Measurements from ENCODE around the gene OTULINL. TPM values are rescaled to one million over a fixed set of nuclear protein-coding genes. Genes with fewer than 3 reads are reported as not detected.

OTULINL gene
- total and polyA plus RNA-seq, 2 of the 8 experiments (the other 6 are each of a cell fraction or from before 2014, with no cell fraction given) = 3.1 to 8.3 TPM

DNA sequence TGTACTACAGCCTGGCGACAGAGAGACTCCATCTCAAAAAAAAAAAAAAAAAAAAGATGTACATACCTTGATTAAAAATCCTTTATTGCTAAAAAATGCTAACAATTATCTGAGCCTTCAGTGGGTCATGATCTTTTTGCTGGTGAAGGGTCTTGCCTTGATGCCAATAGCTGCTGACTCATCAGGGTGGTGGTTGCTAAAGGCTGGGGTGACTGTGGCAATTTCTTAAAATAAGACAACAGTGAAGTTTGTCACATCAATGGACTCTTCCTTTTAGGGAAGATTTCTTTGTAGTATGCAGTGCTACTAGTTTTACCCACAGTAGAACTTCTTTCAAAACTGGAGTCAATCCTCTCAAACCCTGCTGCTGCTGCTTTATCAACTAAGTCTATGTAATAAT lies 33.9 kb upstream of the OTULINL start (continued):
- TF ChIP-seq, protein P1, sequence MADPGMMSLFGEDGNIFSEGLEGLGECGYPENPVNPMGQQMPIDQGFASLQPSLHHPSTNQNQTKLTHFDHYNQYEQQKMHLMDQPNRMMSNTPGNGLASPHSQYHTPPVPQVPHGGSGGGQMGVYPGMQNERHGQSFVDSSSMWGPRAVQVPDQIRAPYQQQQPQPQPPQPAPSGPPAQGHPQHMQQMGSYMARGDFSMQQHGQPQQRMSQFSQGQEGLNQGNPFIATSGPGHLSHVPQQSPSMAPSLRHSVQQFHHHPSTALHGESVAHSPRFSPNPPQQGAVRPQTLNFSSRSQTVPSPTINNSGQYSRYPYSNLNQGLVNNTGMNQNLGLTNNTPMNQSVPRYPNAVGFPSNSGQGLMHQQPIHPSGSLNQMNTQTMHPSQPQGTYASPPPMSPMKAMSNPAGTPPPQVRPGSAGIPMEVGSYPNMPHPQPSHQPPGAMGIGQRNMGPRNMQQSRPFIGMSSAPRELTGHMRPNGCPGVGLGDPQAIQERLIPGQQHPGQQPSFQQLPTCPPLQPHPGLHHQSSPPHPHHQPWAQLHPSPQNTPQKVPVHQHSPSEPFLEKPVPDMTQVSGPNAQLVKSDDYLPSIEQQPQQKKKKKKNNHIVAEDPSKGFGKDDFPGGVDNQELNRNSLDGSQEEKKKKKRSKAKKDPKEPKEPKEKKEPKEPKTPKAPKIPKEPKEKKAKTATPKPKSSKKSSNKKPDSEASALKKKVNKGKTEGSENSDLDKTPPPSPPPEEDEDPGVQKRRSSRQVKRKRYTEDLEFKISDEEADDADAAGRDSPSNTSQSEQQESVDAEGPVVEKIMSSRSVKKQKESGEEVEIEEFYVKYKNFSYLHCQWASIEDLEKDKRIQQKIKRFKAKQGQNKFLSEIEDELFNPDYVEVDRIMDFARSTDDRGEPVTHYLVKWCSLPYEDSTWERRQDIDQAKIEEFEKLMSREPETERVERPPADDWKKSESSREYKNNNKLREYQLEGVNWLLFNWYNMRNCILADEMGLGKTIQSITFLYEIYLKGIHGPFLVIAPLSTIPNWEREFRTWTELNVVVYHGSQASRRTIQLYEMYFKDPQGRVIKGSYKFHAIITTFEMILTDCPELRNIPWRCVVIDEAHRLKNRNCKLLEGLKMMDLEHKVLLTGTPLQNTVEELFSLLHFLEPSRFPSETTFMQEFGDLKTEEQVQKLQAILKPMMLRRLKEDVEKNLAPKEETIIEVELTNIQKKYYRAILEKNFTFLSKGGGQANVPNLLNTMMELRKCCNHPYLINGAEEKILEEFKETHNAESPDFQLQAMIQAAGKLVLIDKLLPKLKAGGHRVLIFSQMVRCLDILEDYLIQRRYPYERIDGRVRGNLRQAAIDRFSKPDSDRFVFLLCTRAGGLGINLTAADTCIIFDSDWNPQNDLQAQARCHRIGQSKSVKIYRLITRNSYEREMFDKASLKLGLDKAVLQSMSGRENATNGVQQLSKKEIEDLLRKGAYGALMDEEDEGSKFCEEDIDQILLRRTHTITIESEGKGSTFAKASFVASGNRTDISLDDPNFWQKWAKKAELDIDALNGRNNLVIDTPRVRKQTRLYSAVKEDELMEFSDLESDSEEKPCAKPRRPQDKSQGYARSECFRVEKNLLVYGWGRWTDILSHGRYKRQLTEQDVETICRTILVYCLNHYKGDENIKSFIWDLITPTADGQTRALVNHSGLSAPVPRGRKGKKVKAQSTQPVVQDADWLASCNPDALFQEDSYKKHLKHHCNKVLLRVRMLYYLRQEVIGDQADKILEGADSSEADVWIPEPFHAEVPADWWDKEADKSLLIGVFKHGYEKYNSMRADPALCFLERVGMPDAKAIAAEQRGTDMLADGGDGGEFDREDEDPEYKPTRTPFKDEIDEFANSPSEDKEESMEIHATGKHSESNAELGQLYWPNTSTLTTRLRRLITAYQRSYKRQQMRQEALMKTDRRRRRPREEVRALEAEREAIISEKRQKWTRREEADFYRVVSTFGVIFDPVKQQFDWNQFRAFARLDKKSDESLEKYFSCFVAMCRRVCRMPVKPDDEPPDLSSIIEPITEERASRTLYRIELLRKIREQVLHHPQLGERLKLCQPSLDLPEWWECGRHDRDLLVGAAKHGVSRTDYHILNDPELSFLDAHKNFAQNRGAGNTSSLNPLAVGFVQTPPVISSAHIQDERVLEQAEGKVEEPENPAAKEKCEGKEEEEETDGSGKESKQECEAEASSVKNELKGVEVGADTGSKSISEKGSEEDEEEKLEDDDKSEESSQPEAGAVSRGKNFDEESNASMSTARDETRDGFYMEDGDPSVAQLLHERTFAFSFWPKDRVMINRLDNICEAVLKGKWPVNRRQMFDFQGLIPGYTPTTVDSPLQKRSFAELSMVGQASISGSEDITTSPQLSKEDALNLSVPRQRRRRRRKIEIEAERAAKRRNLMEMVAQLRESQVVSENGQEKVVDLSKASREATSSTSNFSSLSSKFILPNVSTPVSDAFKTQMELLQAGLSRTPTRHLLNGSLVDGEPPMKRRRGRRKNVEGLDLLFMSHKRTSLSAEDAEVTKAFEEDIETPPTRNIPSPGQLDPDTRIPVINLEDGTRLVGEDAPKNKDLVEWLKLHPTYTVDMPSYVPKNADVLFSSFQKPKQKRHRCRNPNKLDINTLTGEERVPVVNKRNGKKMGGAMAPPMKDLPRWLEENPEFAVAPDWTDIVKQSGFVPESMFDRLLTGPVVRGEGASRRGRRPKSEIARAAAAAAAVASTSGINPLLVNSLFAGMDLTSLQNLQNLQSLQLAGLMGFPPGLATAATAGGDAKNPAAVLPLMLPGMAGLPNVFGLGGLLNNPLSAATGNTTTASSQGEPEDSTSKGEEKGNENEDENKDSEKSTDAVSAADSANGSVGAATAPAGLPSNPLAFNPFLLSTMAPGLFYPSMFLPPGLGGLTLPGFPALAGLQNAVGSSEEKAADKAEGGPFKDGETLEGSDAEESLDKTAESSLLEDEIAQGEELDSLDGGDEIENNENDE (IDR thresholded peaks at IDR 0.05; ENCODE audit: insufficient replicate concordance, low read length) = no peak
- TF ChIP-seq POU5F1 (IDR thresholded peaks at IDR 0.05; ENCODE audit: low read depth, low read length) = no peak
- no peak for TF ChIP-seq SP1 (IDR thresholded peaks at IDR 0.05; ENCODE audit: low read depth, low read length)
- TF ChIP-seq BACH1 (IDR thresholded peaks at IDR 0.05; ENCODE audit: low read length) = no peak
- TF ChIP-seq FOSL1 (IDR thresholded peaks at IDR 0.05; ENCODE audit: insufficient read depth, low read depth, low read length) = no peak
- TF ChIP-seq NANOG (IDR thresholded peaks at IDR 0.05; ENCODE audit: insufficient read depth, low read depth, low read length, poor library complexity, severe bottlenecking) = no peak
- TF ChIP-seq SP4 (IDR thresholded peaks at IDR 0.05; ENCODE audit: low read length) = no peak

Measured in H1 (cell line).